ENCODE results near the gene GBGT1.

Gene GBGT1

GRCh38 chr9:133113163-133113948, 50.4 kb downstream of the GBGT1 start:
- DNase-seq: no peak

GRCh38 chr9:133112663-133113026, 51.1 kb downstream of the GBGT1 start:
- DNase-seq: peak; percentile 96

GRCh38 chr9:133111808-133112662, 51.7 kb downstream of the GBGT1 start:
- DNase-seq: no peak

- DNase-seq: no peak
Observed at GRCh38 chr9:133109931-133110650, 53.6 kb downstream of the GBGT1 start.

GRCh38 chr9:133108794-133109641, 54.7 kb downstream of the GBGT1 start:
- DNase-seq: no peak

- DNase-seq: no peak
Observed at GRCh38 chr9:133107961-133108793, 55.5 kb downstream of the GBGT1 start.

GRCh38 chr9:133107245-133107722, 56.4 kb downstream of the GBGT1 start:
- DNase-seq: no peak

- DNase-seq: no peak
Observed at GRCh38 chr9:133106511-133107244, 57.0 kb downstream of the GBGT1 start.

- DNase-seq: no peak
Observed at GRCh38 chr9:133105461-133105770, 58.3 kb downstream of the GBGT1 start.

GRCh38 chr9:133104718-133105460, 58.8 kb downstream of the GBGT1 start:
- no peak for DNase-seq

- no peak for DNase-seq
Observed at GRCh38 chr9:133103987-133104505, 59.7 kb downstream of the GBGT1 start.

GRCh38 chr9:133103183-133103986, 60.3 kb downstream of the GBGT1 start:
- no peak for DNase-seq

Measured in GF-D8 (cell line).